Measurements from ENCODE around the gene CYP4B1. TPM values are rescaled to one million over a fixed set of nuclear protein-coding genes. Genes with fewer than 3 reads are reported as not detected.
A peak's percentile ranks its signal among the peaks of the same experiment; 100 is the strongest.

The CYP4B1 gene
- total RNA-seq, 4 donors from 2014 or later: 42.5 to 184 (median 77.6) TPM

DNA sequence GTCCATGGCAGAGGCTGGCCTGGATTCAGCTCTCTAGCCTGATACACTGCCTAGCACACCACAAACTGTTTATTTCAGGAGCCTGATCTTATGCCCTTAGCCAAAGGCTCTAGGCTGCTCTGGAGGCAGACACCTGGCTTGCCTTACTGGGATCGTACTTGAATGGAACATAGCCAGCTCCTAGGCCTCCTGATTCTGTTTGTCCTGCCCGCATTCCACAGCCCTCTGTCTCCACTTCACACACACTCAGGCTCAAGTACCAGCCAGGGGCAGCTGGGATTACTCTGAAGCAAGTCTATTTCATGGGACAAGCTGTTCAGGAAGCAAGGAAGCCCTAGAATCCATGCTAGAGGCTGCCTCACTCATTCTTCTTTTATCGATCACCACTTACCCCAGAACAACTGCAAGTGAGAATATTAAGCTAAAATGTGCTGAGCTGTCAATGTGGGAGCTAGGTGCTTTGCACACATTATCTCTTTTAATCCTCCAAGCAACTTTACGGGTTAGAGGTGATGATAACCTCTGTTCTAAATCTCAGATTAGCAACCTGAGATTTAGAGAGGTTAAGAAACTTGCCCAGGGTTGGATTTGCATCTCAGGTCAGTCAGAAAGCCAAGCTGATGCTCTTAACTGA lies 31.1 kb upstream of the CYP4B1 start:
- TF ChIP-seq, protein P1, sequence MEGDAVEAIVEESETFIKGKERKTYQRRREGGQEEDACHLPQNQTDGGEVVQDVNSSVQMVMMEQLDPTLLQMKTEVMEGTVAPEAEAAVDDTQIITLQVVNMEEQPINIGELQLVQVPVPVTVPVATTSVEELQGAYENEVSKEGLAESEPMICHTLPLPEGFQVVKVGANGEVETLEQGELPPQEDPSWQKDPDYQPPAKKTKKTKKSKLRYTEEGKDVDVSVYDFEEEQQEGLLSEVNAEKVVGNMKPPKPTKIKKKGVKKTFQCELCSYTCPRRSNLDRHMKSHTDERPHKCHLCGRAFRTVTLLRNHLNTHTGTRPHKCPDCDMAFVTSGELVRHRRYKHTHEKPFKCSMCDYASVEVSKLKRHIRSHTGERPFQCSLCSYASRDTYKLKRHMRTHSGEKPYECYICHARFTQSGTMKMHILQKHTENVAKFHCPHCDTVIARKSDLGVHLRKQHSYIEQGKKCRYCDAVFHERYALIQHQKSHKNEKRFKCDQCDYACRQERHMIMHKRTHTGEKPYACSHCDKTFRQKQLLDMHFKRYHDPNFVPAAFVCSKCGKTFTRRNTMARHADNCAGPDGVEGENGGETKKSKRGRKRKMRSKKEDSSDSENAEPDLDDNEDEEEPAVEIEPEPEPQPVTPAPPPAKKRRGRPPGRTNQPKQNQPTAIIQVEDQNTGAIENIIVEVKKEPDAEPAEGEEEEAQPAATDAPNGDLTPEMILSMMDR (IDR thresholded peaks at IDR 0.05): no peak
- Histone ChIP-seq H3K4me1 (no peaks in the 10 kb centered on the region), H3K27me3 (peaks cover 40% of the 10 kb centered on the region), H3K36me3 (no peaks in the 10 kb centered on the region), H3K4me3 (no peak overlapping the region), H3K9me3 (peaks cover 0 to 34% (median 0%) of the 10 kb centered on the region in 3 donors), H3K27ac (no peak overlapping the region)
- ATAC-seq: peak; percentile 36
- 56 to 90% methylated on average over 2 of the region's 4 CpGs for WGBS, 2 donors (ENCODE audit: low coverage in 1 of 2)

DNA sequence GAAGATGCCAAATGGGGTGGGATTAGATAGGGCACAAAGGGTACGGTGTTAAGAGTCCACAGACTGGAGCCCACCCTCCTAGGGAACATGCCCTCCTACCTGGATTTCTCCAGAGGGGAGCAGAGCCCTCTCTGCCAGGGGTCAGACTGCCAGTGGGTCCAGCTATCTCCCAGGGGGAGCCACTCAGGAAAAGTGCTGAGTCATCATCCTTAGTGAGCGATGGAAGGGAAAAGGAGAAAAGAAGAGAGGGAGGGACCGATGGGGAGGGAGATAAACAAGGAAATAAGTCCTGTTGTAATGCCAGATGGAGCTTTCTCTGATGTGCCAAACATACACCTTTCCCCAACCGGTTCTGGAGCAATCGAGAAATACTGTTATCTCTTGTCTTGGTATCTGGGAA lies 30.4 kb upstream of the CYP4B1 start:
- no peak for TF ChIP-seq POLR2A (IDR thresholded peaks at IDR 0.05)
- TF ChIP-seq POLR2AphosphoS5 (IDR thresholded peaks at IDR 0.05): no peak
- no peak for TF ChIP-seq EP300 (IDR thresholded peaks at IDR 0.05)
- TF ChIP-seq, protein P1 (IDR thresholded peaks at IDR 0.05): no peak
- peaks cover 0 to 30% (median 0%) of the 10 kb centered on the region in 3 donors for H3K9me3 ChIP-seq
- no peaks in the 10 kb centered on the region for H3K36me3 ChIP-seq
- no peak overlapping the region for H3K4me3 ChIP-seq
- no peak overlapping the region for H3K27ac ChIP-seq
- H3K27me3 ChIP-seq: peaks cover 35% of the 10 kb centered on the region
- 63 to 75% methylated on average over 2 to 5 of the region's 5 CpGs for WGBS, 2 donors (ENCODE audit: low coverage in 1 of 2)
- ATAC-seq: no peak
- no peaks in the 10 kb centered on the region for H3K4me1 ChIP-seq

DNA sequence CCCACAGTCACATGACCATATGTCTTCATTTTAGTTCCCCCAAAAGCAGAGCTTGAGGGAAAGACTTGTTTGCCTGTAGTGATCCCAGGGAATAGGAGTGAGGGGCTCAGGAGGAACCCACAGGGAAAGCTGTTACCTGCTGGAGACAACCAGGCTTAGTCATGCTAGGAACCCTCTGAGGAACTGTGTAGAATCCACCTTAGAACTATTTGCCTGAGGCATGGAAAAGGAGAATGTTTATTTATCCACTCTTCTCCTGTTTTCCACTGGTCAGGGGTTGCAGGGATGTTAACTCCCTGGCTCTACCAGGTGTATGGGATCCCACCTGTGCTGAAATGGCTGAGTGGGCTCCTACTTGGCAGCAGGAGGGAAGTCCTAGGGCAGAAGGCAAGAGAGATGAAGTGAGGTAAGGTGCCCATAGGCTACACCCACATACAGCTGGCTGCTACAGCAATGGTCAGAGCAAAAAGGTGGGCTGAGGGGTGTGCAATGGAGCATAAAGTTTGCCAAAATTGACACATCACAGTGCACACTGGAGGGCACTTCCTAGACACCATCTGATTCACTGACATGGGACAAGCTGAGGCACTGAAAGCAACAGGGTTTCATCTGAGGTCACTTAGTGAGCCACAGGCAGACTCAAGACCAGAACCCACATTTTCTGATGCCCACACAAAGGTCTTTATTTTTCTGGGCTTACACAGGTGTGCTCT lies 29.7 kb upstream of the CYP4B1 start:
- H3K27me3 ChIP-seq: peaks cover 27% of the 10 kb centered on the region
- no peak overlapping the region for H3K27ac ChIP-seq
- no peak for ATAC-seq
- H3K9me3 ChIP-seq: peaks cover 0 to 30% (median 0%) of the 10 kb centered on the region in 3 donors
- TF ChIP-seq EP300 (IDR thresholded peaks at IDR 0.05) (no peak), POLR2AphosphoS5 (IDR thresholded peaks at IDR 0.05) (no peak), POLR2A (IDR thresholded peaks at IDR 0.05) (no peak)
- TF ChIP-seq, protein P1 (IDR thresholded peaks at IDR 0.05): no peak
- H3K4me1 ChIP-seq: no peaks in the 10 kb centered on the region
- no peaks in the 10 kb centered on the region for H3K36me3 ChIP-seq
- H3K4me3 ChIP-seq: no peak overlapping the region

DNA sequence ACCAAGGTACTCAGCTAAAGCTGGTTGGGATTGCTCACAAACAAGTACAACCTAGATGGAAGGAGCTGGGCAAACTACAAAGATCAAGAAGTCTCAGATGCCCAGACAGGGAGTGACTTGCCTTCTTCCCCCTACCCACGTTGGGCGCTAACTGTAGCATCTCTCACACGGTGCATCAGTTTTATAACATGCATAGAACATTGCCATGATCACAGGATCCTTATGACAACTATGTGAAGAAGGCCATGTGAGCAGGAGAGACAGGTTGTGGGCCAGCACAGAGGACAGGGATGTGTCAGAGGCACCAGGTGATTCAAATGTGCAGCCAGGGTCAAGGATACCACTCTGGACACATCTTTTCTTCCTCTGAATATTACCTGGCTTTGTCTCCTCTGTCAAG lies 28.3 kb upstream of the CYP4B1 start:
- TF ChIP-seq, protein P1 (IDR thresholded peaks at IDR 0.05): no peak
- TF ChIP-seq POLR2AphosphoS5 (IDR thresholded peaks at IDR 0.05) (no peak), POLR2A (IDR thresholded peaks at IDR 0.05) (no peak), EP300 (IDR thresholded peaks at IDR 0.05) (no peak)
- no peak for ATAC-seq
- Histone ChIP-seq H3K9me3 (peaks cover 0 to 30% (median 0%) of the 10 kb centered on the region in 3 donors), H3K27me3 (peaks cover 17% of the 10 kb centered on the region), H3K36me3 (no peaks in the 10 kb centered on the region), H3K27ac (no peak overlapping the region), H3K4me1 (no peaks in the 10 kb centered on the region), H3K4me3 (no peak overlapping the region)
- 78% methylated on average over 3 of the region's 3 CpGs; no CpG with 5 or more reads in 1 of the 2 donors for WGBS, 2 donors (ENCODE audit: low coverage in 1 of 2)

DNA sequence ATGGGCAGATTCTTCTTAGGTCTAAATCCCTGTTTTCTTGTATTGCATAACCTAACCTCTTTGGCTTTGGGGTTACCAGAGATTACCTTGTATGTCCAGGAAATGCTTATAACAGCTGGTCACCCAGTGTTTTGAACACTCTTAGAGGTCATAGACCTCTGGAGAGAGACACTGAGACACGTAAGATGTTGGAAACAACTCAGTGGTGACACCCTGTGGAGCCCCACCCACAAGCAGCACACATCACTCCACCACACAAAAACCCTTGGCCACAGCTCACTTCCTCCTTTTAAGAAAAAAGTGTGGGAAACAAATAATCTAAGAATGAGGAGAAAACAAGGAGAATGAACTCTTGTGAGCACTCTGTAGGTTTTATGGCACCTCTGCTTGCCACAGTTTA lies 26.3 kb upstream of the CYP4B1 start:
- peaks cover 17% of the 10 kb centered on the region for H3K27me3 ChIP-seq
- peak; percentile 90 for ATAC-seq
- no peak overlapping the region for H3K4me3 ChIP-seq
- TF ChIP-seq POLR2AphosphoS5 (IDR thresholded peaks at IDR 0.05) (no peak), EP300 (IDR thresholded peaks at IDR 0.05) (no peak), POLR2A (IDR thresholded peaks at IDR 0.05) (no peak)
- TF ChIP-seq, protein P1 (IDR thresholded peaks at IDR 0.05): no peak
- H3K27ac ChIP-seq: no peak overlapping the region
- no peaks in the 10 kb centered on the region for H3K36me3 ChIP-seq
- H3K9me3 ChIP-seq: peaks cover 0 to 30% (median 0%) of the 10 kb centered on the region in 3 donors
- no peaks in the 10 kb centered on the region for H3K4me1 ChIP-seq
- WGBS, 2 donors (ENCODE audit: low coverage in 1 of 2): 11 to 71% methylated on average over 1 of the region's 1 CpG
